ENCODE measurements around the gene SULT1A2. TPM values are rescaled to one million over a fixed set of nuclear protein-coding genes. Genes with fewer than 3 reads are reported as not detected.
"Not testable (repeated sequence)": the region's sequence is repeated elsewhere in the genome, so short reads cannot be mapped to it uniquely, and the experiment has no call there.

Gene SULT1A2
- total RNA-seq (2022) (0.43 TPM in 1 of 2 replicates, not detected in the other), Bru-seq, nascent RNA (percentile 28 among the genes with signal in this experiment), BruChase-seq, experiment 1, labeled RNA remaining after a 2-hour chase (percentile 33 among the genes with signal in this experiment), BruChase-seq, experiment 2, labeled RNA remaining after a 6-hour chase (percentile 34 among the genes with signal in this experiment)
- long read RNA-seq, partial matches to known transcripts = 0 of 1 reads
- long read RNA-seq, other reads (novel, unspliced or antisense) = 1 of 1 reads

DNA sequence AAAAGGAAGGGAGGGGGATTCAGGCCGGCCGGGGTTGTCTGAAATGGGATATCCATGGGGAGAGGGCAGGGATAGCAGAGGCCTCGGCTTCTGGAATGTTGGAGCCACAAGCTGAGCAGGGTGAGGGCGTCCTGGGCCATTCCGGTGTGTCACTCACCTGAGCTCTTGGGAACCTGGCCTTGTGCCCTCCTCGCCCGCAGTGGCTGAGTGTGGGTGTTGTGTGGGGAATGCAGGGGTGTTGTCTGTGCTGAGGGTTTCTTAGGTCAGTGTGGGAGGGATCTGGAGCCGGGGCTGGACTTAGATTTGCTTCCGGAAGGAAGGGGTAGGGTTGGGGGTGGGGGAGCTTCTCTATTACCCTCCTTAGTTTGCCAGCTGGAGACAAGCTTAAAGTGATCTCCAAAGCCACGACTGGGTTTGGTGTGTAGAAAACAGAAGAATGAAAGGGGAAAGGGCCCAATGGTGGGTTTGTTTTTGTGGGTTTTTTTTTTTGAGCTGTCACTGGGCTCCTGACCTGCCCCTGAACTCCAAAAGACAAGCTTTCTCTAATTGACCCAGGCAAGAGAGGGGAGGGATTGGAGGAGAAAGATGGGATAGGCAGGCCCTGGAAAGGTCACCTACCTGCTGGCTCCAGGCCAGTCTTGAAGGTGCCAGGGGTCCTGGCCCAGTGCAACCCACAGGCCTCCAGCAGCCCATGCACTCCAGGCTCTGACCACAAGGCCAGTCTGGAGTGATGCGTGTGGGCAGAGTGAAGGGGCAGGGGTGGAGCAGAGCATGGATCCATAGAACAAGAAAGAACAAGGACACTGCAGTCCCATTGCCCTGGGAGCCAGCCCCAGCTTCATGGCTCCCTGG, at the start of gene SULT1A2:
Gene SULT1A2 (minus strand): TSS at position 211 of the 852 bp plus-strand sequence. CDS start 1,120 bp downstream, outside the sequence.
- TF ChIP-seq, protein P1, sequence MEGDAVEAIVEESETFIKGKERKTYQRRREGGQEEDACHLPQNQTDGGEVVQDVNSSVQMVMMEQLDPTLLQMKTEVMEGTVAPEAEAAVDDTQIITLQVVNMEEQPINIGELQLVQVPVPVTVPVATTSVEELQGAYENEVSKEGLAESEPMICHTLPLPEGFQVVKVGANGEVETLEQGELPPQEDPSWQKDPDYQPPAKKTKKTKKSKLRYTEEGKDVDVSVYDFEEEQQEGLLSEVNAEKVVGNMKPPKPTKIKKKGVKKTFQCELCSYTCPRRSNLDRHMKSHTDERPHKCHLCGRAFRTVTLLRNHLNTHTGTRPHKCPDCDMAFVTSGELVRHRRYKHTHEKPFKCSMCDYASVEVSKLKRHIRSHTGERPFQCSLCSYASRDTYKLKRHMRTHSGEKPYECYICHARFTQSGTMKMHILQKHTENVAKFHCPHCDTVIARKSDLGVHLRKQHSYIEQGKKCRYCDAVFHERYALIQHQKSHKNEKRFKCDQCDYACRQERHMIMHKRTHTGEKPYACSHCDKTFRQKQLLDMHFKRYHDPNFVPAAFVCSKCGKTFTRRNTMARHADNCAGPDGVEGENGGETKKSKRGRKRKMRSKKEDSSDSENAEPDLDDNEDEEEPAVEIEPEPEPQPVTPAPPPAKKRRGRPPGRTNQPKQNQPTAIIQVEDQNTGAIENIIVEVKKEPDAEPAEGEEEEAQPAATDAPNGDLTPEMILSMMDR (IDR thresholded peaks at IDR 0.05; ENCODE audit: insufficient read depth in 1 of 2, low read depth in 1 of 2, low read length in 1 of 2, severe bottlenecking in 1 of 2, unreplicated experiment in 1 of 2) = no peak
- peak in 1 of 2 experiments; percentile 44 for DNase-seq
- ChIA-PET CTCF (no interaction called here), POLR2A (interaction anchor here (0.7 kb wide), 1 partner anchor 820 kb away, joined by 3 read pairs; no protein-coding TSS in a partner anchor)
- Histone ChIP-seq H3K36me3 (ENCODE audit: control insufficient read depth, insufficient read depth, low read length) (no peaks in the 10 kb centered on the region; the same call in 1 of the 2 replicates), H3K4me1 (peaks cover 9% of the 10 kb centered on the region), H3K9me3 (no peaks in the 10 kb centered on the region), H3K4me3 (ENCODE audit: low read depth, low read length) (no peak within 1 kb of the TSS), H3K27me3 (replicated peaks; ENCODE audit: control insufficient read depth, insufficient read depth, low read length) (no peaks in the 10 kb centered on the region)
- peak within 1 kb of the TSS; percentile 55 for H3K27ac Mint-ChIP-seq (ENCODE audit: unreplicated experiment)
- no peaks in the 10 kb centered on the region for H3K9me3 Mint-ChIP-seq (ENCODE audit: unreplicated experiment)
- H3K27me3 Mint-ChIP-seq (ENCODE audit: insufficient read depth, unreplicated experiment) = no peaks in the 10 kb centered on the region
- intact Hi-C loops (cut with micrococcal nuclease; ENCODE audit: unreplicated experiment) = no loop called here
- no TSS peak for BruUV-seq (replicated peaks)
- H3K4me3 Mint-ChIP-seq (ENCODE audit: unreplicated experiment) = no peak within 1 kb of the TSS
- peaks cover 12% of the 10 kb centered on the region for H3K4me1 Mint-ChIP-seq (ENCODE audit: low read depth, unreplicated experiment)
- H3K36me3 Mint-ChIP-seq (ENCODE audit: insufficient read depth, unreplicated experiment) = no peaks in the 10 kb centered on the region

DNA sequence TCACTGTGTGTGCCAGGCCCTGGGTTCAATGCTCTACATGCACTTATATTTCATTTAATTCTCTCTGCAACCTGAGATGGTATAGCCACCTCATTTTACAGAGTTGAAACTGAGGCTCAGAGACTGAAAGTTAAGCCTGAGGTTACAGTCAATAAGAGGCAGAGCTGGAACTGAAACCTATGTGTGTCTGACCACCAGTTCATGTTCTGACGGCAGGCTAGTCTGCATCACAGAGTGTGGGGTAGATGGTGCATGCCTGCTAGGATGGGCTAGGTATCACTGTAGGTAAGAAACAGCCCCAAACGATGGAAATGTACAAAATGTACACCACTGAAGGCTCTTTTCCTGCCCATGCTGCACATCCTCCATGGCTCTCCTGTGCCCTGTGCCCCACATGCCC, 43.1 kb upstream of the SULT1A2 start:
- intact Hi-C loops (cut with micrococcal nuclease; ENCODE audit: unreplicated experiment); H3K4me1 Mint-ChIP-seq (ENCODE audit: low read depth, unreplicated experiment); H3K4me3 Mint-ChIP-seq (ENCODE audit: unreplicated experiment); BruUV-seq (replicated peaks); POLR2A ChIA-PET; H3K36me3 Mint-ChIP-seq (ENCODE audit: insufficient read depth, unreplicated experiment); H3K27ac Mint-ChIP-seq (ENCODE audit: unreplicated experiment); H3K4me3 ChIP-seq (ENCODE audit: low read depth, low read length); H3K27me3 ChIP-seq (replicated peaks; ENCODE audit: control insufficient read depth, insufficient read depth, low read length); H3K4me1 ChIP-seq; H3K9me3 ChIP-seq; H3K27me3 Mint-ChIP-seq (ENCODE audit: insufficient read depth, unreplicated experiment); CTCF ChIA-PET; DNase-seq; H3K36me3 ChIP-seq (ENCODE audit: control insufficient read depth, insufficient read depth, low read length); H3K9me3 Mint-ChIP-seq (ENCODE audit: unreplicated experiment): not testable (repeated sequence)

DNA sequence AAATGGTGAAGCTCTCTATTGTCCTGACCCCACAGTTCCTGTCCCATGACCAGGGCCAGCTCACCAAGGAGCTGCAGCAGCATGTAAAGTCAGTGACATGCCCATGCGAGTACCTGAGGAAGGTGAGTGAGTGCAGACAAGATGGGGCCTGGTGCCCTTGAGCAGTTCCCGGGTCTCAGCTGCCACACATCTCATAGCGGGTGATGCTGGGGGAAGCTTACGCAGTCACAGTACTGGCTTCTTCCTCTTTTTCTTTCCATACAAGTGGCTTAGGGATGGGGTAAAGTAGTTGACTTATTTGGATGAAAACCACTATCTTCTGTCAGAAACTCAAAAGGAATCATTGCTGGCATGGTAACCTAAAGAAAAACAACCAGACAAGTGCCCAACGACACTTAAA, 41.5 kb upstream of the SULT1A2 start:
- H3K27me3 Mint-ChIP-seq (ENCODE audit: insufficient read depth, unreplicated experiment); H3K9me3 Mint-ChIP-seq (ENCODE audit: unreplicated experiment); H3K9me3 ChIP-seq; CTCF ChIA-PET; H3K36me3 Mint-ChIP-seq (ENCODE audit: insufficient read depth, unreplicated experiment); intact Hi-C loops (cut with micrococcal nuclease; ENCODE audit: unreplicated experiment); H3K4me1 ChIP-seq; POLR2A ChIA-PET; H3K27ac Mint-ChIP-seq (ENCODE audit: unreplicated experiment); DNase-seq; H3K27me3 ChIP-seq (replicated peaks; ENCODE audit: control insufficient read depth, insufficient read depth, low read length); H3K4me3 Mint-ChIP-seq (ENCODE audit: unreplicated experiment); H3K4me1 Mint-ChIP-seq (ENCODE audit: low read depth, unreplicated experiment); BruUV-seq (replicated peaks); H3K36me3 ChIP-seq (ENCODE audit: control insufficient read depth, insufficient read depth, low read length); H3K4me3 ChIP-seq (ENCODE audit: low read depth, low read length): not testable (repeated sequence)

DNA sequence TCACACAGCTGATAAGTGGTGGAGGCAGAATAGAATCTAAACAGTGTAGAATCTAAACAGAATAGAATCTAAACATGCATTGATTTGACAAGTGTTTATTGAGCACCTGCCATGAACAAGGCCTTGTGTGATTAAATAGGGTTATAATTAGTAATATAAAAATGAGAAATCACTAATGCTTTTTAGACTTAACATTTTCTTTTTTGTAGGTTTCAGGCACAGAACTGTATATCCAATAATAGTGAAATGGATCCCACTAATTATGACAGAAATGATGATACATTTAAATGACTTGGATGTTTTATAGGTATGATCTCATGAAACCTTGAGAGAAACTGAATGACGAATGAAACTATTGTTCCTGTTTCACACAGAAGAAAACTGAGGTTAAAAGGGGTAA, 40.9 kb upstream of the SULT1A2 start, which contains the start of gene NPIPB8:
Gene NPIPB8 (plus strand): TSS at position 301 of the 400 bp plus-strand sequence. CDS start 296 bp downstream, outside the sequence.
- not testable (repeated sequence) for H3K27ac Mint-ChIP-seq (ENCODE audit: unreplicated experiment); H3K4me1 ChIP-seq

DNA sequence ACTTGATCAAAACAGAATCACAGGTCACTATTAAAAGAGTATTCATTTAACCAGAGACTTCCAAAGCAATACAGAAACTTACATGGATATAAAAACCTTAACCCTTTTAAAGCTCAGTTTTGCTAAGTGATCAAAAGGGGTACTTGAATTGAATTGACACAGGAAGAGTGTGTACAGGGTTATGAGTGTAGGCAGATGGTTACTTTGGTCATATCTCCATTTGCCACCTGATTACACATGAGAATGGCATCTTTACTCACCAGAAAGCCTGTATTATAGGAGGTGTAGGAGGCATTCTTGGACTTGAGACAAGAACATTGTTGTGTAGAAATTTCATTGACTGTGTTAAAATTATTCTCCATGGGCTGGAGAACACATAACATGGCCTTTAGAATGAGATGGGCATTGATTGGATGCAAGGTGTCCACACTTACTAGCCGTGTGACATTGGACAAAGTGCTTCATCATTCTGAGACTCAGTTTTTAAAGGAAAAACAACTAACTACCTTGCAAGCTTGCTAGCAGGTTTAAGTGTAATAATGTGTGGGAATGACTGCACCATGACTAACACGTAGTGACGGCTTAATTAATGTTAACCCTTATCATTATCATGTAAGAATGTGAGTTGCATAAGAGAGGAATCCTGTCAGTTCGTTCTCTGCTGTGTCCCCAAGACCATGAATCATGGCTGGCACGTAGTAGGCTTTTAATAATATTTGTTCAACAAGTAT, 39.4 kb upstream of the SULT1A2 start:
- H3K9me3 ChIP-seq; BruUV-seq (replicated peaks); H3K27me3 ChIP-seq (replicated peaks; ENCODE audit: control insufficient read depth, insufficient read depth, low read length); H3K9me3 Mint-ChIP-seq (ENCODE audit: unreplicated experiment); intact Hi-C loops (cut with micrococcal nuclease; ENCODE audit: unreplicated experiment); H3K27ac Mint-ChIP-seq (ENCODE audit: unreplicated experiment); POLR2A ChIA-PET; H3K36me3 ChIP-seq (ENCODE audit: control insufficient read depth, insufficient read depth, low read length); H3K4me3 Mint-ChIP-seq (ENCODE audit: unreplicated experiment); H3K27me3 Mint-ChIP-seq (ENCODE audit: insufficient read depth, unreplicated experiment); DNase-seq; CTCF ChIA-PET; H3K4me3 ChIP-seq (ENCODE audit: low read depth, low read length); H3K4me1 ChIP-seq; H3K36me3 Mint-ChIP-seq (ENCODE audit: insufficient read depth, unreplicated experiment); H3K4me1 Mint-ChIP-seq (ENCODE audit: low read depth, unreplicated experiment): not testable (repeated sequence)

More for the DNA sequence above, 40.9 kb upstream of the SULT1A2 start, which contains the start of gene NPIPB8:
- H3K9me3 ChIP-seq; H3K36me3 ChIP-seq (ENCODE audit: control insufficient read depth, insufficient read depth, low read length); H3K27me3 Mint-ChIP-seq (ENCODE audit: insufficient read depth, unreplicated experiment); H3K36me3 Mint-ChIP-seq (ENCODE audit: insufficient read depth, unreplicated experiment); H3K4me3 ChIP-seq (ENCODE audit: low read depth, low read length); intact Hi-C loops (cut with micrococcal nuclease; ENCODE audit: unreplicated experiment); H3K4me1 Mint-ChIP-seq (ENCODE audit: low read depth, unreplicated experiment); H3K9me3 Mint-ChIP-seq (ENCODE audit: unreplicated experiment); BruUV-seq (replicated peaks); POLR2A ChIA-PET; H3K4me3 Mint-ChIP-seq (ENCODE audit: unreplicated experiment); DNase-seq; CTCF ChIA-PET; H3K27me3 ChIP-seq (replicated peaks; ENCODE audit: control insufficient read depth, insufficient read depth, low read length): not testable (repeated sequence)

DNA sequence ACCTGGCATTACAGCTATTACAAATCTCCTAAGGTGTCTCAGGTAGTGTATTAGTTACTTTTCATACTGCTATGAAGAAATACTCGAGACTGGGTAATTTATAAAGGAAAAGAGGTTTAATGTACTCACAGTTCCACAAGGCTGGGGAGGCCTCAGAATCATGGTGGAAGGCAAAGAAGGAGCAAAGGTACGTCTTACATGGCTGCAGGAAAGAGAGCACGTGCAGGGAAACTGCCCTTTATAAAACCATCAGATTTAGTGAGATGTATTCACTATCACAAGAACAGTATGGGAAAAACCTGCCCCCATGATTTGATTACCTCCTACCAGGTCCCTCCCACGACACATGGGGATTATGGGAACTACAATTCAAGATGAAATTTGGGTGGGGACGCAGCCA, 34.1 kb upstream of the SULT1A2 start:
- H3K4me1 Mint-ChIP-seq (ENCODE audit: low read depth, unreplicated experiment); H3K4me1 ChIP-seq; CTCF ChIA-PET; H3K9me3 Mint-ChIP-seq (ENCODE audit: unreplicated experiment); DNase-seq; H3K27ac Mint-ChIP-seq (ENCODE audit: unreplicated experiment); POLR2A ChIA-PET; H3K36me3 Mint-ChIP-seq (ENCODE audit: insufficient read depth, unreplicated experiment); H3K27me3 Mint-ChIP-seq (ENCODE audit: insufficient read depth, unreplicated experiment); H3K9me3 ChIP-seq; H3K36me3 ChIP-seq (ENCODE audit: control insufficient read depth, insufficient read depth, low read length); BruUV-seq (replicated peaks); H3K4me3 ChIP-seq (ENCODE audit: low read depth, low read length); intact Hi-C loops (cut with micrococcal nuclease; ENCODE audit: unreplicated experiment); H3K27me3 ChIP-seq (replicated peaks; ENCODE audit: control insufficient read depth, insufficient read depth, low read length); H3K4me3 Mint-ChIP-seq (ENCODE audit: unreplicated experiment): not testable (repeated sequence)
